Spleen (tissue), 11 donors: ENCODE measurements around the gene PTPRC. TPM values are rescaled to one million over a fixed set of nuclear protein-coding genes. Genes with fewer than 3 reads are reported as not detected.
A peak's percentile ranks its signal among the peaks of the same experiment; 100 is the strongest.

ENCODE experiments used
- DNase-seq: peaks from one replicate; pipeline ENCODE4 v3.0.0-alpha.2; 2020
- H3K27ac ChIP-seq, 8 donors: fragments of 200-600 bp; sonication (generic) in 7 of 8; 1 replicate in 4 of 8; 2 replicates in 4 of 8; pipeline versions ENCODE4 v1.5.0 to v1.8.0; 2016 to 2021; ENCODE audit warnings: inconsistent platforms in 4 of 8, mild to moderate bottlenecking in 4 of 8, moderate library complexity in 1 of 8
- H3K27me3 ChIP-seq, 7 donors: fragments of 200-600 bp; sonication (generic) in 6 of 7; replicated peaks in 1 of 7; 1 replicate in 4 of 7; 2 replicates in 3 of 7; pipeline versions ENCODE4 v1.5.0 to v1.8.0; 2016 to 2021; ENCODE audit warnings: inconsistent platforms in 3 of 7, mild to moderate bottlenecking in 1 of 7
- H3K36me3 ChIP-seq, 6 donors: fragments of 200-600 bp; sonication (generic) in 5 of 6; 1 replicate in 4 of 6; 2 replicates in 2 of 6; pipeline versions ENCODE4 v1.5.0 to v1.8.0; 2016 to 2021; ENCODE audit warnings: inconsistent platforms in 2 of 6
- H3K4me1 ChIP-seq, 6 donors: fragments of 200-600 bp; sonication (generic) in 5 of 6; 1 replicate in 3 of 6; 2 replicates in 3 of 6; pipeline versions ENCODE4 v1.5.0 to v1.8.0; 2016 to 2021; ENCODE audit warnings: inconsistent platforms in 3 of 6
- H3K4me3 ChIP-seq, 8 donors: fragments of 200-600 bp; sonication (generic) in 7 of 8; 1 replicate in 4 of 8; 2 replicates in 4 of 8; pipeline versions ENCODE4 v1.5.0 to v1.8.0; 2016 to 2021; ENCODE audit warnings: inconsistent platforms in 4 of 8, mild to moderate bottlenecking in 4 of 8, moderate library complexity in 2 of 8
- H3K9me3 ChIP-seq, 8 donors: fragments of 200-600 bp; sonication (generic) in 7 of 8; 1 replicate in 4 of 8; 2 replicates in 4 of 8; pipeline versions ENCODE4 v1.5.0 to v1.8.0; 2016 to 2021; ENCODE audit warnings: inconsistent platforms in 4 of 8
- CTCF ChIP-seq, 11 experiments: fragments of 200-600 bp in 7 of 11; fragments of 450-650 bp in 4 of 11; sonication (generic) in 4 of 11; IDR thresholded peaks in 8 of 11; conservative IDR thresholded peaks in 3 of 11; 1 replicate in 7 of 11; 2 replicates in 4 of 11; pipeline versions ENCODE4 v1.4.0 to v1.8.0; 2016 to 2021; ENCODE audit warnings: antibody characterized with exemption in 11 of 11, inconsistent platforms in 4 of 11, mild to moderate bottlenecking in 1 of 11
- POLR2A ChIP-seq, 3 donors: fragments of 450-650 bp; IDR thresholded peaks; one replicate each; pipeline ENCODE4 v1.5.1; 2017; ENCODE audit warnings: antibody characterized with exemption in 3 of 3, mild to moderate bottlenecking in 1 of 3
- POLR2AphosphoS5 ChIP-seq, 3 donors: sonication (generic); formaldehyde crosslinking; IDR thresholded peaks; one replicate each; pipeline ENCODE4 v1.5.1; 2017; ENCODE audit warnings: antibody characterized with exemption in 3 of 3
- WGBS, 5 donors: extraction: QIAGEN DNeasy Blood & Tissue Kit in 3 of 5; methylation state at CpG; one replicate each; pipeline versions ENCODE4 v1.1.5 to v1.1.7; 2013 to 2018; 5-methylcytosine and 5-hydroxymethylcytosine counted together
- intact Hi-C: fragments of 100-400 bp; cut with DNase I; formaldehyde crosslinking; loops from one replicate; pipeline ENCODE4 v1.15.0; 2023; ENCODE audit warnings: low total_unique reads
- polyA plus RNA-seq, 3 donors: library from polyadenylated mRNA; stranded (reverse); fragments of 200-250 nt; gene quantifications; one replicate each; pipeline ENCODE4 v1.2.1, GENCODE V29; 2013
- total RNA-seq, 7 donors: library from RNA; depleted of rRNA in 3 of 7; stranded (reverse); fragments of >200 nt in 3 of 7; fragmentation: NEBNext Ultra II Directional in 4 of 7; extraction: Animal tissue kit (Norgen Biotek cat#: 25700) in 4 of 7; gene quantifications; one replicate each; pipeline versions ENCODE4 v1.1.0 to v1.2.1, GENCODE V29; 2016 to 2021
- donor health status: healthy with polysubstance abuse.
- donor health status: DM: no; HTN: no; CAD: no; lungs with moderate emphysema.
- donor health status: DM: no; HTN: no; CAD: no.
- donor health status: Bipolar disorder and iron deficiency.
- donor health status: healthy.
- donor health status: DM: no; HTN: no; CAD: no.
- donor health status: DM: yes; HTN: yes; CAD: no.

Gene PTPRC
- total and polyA plus RNA-seq, 10 donors = 79.2 to 716 (median 476) TPM

- Histone ChIP-seq H3K36me3 (no peaks in the 10 kb centered on the region), H3K27ac (peak overlapping the region in 3 of 8 donors; percentile 20 to 96 (median 95)), H3K4me1 (peaks cover 24 to 80% (median 67%) of the 10 kb centered on the region in 6 donors), H3K9me3 (no peaks in the 10 kb centered on the region), H3K4me3 (no peak overlapping the region), H3K27me3 (no peaks in the 10 kb centered on the region)
- intact Hi-C loops = no loop called here
- no peak for DNase-seq
- TF ChIP-seq POLR2AphosphoS5 (IDR thresholded peaks at IDR 0.05) (no peak), POLR2A (IDR thresholded peaks at IDR 0.05) (no peak), CTCF (IDR thresholded peaks at IDR 0.05 in 8 of 11, conservative IDR thresholded peaks at IDR 0.05 in 3 of 11) (no peak)
Observed at GRCh38 chr1:198617406-198617805, 21.4 kb upstream of the PTPRC start.

- Histone ChIP-seq H3K9me3 (no peaks in the 10 kb centered on the region), H3K4me3 (peak overlapping the region in 1 of 8 donors; percentile 61), H3K36me3 (no peaks in the 10 kb centered on the region), H3K27ac (peak overlapping the region; percentile 73 to 96 (median 90)), H3K4me1 (peaks cover 28 to 80% (median 67%) of the 10 kb centered on the region in 6 donors), H3K27me3 (no peaks in the 10 kb centered on the region)
- TF ChIP-seq POLR2A (IDR thresholded peaks at IDR 0.05) = no peak
- TF ChIP-seq CTCF (IDR thresholded peaks at IDR 0.05 in 8 of 11, conservative IDR thresholded peaks at IDR 0.05 in 3 of 11) = no peak
- TF ChIP-seq POLR2AphosphoS5 (IDR thresholded peaks at IDR 0.05) = no peak
- intact Hi-C loops = no loop called here
- WGBS, 5 donors = 64 to 67% (median 66%) methylated on average over 5 of the region's 5 CpGs
- DNase-seq = no peak
Observed at GRCh38 chr1:198619375-198620140, 19.3 kb upstream of the PTPRC start.

GRCh38 chr1:198620218-198620617 is 18.6 kb upstream of the PTPRC start:
- intact Hi-C loops = no loop called here

More at GRCh38 chr1:198620218-198620617, 18.6 kb upstream of the PTPRC start:
- H3K36me3 ChIP-seq = no peaks in the 10 kb centered on the region
- H3K9me3 ChIP-seq = no peaks in the 10 kb centered on the region
- TF ChIP-seq POLR2AphosphoS5 (IDR thresholded peaks at IDR 0.05) (no peak), POLR2A (IDR thresholded peaks at IDR 0.05) (no peak), CTCF (IDR thresholded peaks at IDR 0.05 in 8 of 11, conservative IDR thresholded peaks at IDR 0.05 in 3 of 11) (no peak)
- H3K27me3 ChIP-seq = no peaks in the 10 kb centered on the region
- H3K4me1 ChIP-seq = peaks cover 31 to 80% (median 68%) of the 10 kb centered on the region in 6 donors
- WGBS, 5 donors = 20 to 38% (median 32%) methylated on average over 3 of the region's 3 CpGs
- peak overlapping the region in 1 of 8 donors; percentile 61 for H3K4me3 ChIP-seq
- H3K27ac ChIP-seq = peak overlapping the region; percentile 73 to 96 (median 90)
- no peak for DNase-seq
